NCI-H460 (cell line): ENCODE measurements around the gene ZDHHC14. TPM values are rescaled to one million over a fixed set of nuclear protein-coding genes. Genes with fewer than 3 reads are reported as not detected.

Experiments
- DNase-seq: peaks from one replicate; pipeline ENCODE4 v3.0.0-alpha.2; 2016; ENCODE audit warnings: low read depth; ENCODE audit errors: extremely low read depth
- total RNA-seq: library from RNA; depleted of rRNA; stranded (reverse); fragments of >200 nt; shearing (Covaris generic); gene quantifications from 2 replicates; pipeline ENCODE4 v1.2.3, GENCODE V29; 2014

ZDHHC14 gene
- total RNA-seq, 1 experiment from 2014 or later: 2.4 TPM

- DNase-seq: no peak
Measured at GRCh38 chr6:157542414-157543160, 161.6 kb downstream of the ZDHHC14 start.

DNA sequence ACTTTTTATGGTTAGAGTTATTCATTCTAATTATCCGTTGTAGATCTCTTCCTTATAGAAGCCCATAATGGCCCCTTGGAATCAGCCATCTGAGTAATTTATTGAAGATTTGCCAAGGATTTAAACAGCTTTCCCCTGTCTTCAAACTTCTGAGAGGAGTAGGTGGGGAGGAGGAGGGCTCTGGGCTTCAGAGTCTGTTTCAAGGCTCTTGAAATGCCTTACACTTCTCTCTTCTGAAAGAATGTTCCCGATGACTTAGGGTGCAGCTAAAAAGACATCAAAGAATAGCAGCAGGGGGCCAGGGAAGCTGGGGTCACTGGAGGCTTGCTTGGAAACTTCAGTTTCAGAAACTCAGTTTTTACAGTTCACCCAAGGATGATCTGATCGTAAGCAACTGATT, 165.3 kb downstream of the ZDHHC14 start:
- DNase-seq: no peak

DNA sequence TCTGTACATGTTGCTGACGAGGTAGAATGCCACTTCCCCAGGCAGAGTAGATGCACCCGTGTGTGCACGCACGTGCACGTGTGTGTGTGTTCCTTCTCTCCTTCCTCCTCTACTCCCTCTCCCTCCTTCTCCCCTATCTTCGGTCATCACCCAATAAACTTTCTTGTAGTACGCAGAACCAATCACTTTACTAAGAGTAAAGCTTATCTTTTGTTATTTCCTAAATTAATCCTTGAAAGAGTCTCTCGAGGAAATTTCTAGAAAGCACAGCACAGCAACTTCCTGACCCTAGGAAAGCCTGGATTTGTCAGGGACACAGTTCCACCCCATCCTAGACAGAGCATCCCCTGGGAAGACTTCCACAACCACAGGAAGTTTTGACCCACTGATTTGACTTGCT, 166.1 kb downstream of the ZDHHC14 start:
- DNase-seq: no peak

DNA sequence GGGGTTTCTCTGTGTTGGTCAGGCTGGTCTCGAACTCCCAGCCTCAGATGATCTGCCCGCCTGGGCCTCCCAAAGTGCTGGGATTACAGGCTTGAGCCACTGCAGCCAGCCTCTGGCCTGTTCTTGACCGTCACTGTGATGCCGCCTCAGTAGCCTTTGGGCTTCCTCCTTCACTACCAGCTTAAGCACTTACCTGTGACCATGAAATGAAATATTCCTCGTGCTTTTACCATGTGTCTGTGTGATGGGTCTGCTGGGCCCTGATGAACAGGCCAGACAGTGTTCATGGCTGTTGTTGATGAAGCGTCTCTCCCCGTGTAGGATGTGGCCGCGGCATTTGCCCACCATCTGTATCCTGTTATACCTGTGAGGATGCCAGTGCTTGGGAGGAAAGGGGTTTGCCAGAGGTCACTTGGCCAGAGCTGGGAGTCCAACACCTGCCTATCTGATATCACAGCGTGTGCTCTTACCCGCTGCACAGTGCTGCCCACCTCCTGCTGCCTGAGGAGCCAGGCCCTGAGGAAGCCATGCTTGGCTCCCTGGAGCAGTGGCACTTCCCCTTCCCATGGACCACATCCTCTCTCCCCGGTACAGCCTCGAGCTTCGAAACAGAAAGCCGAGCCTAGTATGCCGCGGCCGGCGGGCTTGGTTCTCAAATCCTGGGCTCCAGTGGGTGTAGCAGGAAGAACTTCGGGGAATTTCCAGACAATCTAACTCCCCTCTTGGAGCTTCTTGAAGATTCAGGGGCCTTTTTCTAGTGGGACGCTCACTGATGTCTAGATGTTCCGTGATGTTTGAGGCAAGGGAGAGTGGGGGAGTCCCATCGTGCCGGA, 167.9 kb downstream of the ZDHHC14 start:
- DNase-seq: no peak

- no peak for DNase-seq
Measured at GRCh38 chr6:157549468-157549745, 168.4 kb downstream of the ZDHHC14 start.

DNA sequence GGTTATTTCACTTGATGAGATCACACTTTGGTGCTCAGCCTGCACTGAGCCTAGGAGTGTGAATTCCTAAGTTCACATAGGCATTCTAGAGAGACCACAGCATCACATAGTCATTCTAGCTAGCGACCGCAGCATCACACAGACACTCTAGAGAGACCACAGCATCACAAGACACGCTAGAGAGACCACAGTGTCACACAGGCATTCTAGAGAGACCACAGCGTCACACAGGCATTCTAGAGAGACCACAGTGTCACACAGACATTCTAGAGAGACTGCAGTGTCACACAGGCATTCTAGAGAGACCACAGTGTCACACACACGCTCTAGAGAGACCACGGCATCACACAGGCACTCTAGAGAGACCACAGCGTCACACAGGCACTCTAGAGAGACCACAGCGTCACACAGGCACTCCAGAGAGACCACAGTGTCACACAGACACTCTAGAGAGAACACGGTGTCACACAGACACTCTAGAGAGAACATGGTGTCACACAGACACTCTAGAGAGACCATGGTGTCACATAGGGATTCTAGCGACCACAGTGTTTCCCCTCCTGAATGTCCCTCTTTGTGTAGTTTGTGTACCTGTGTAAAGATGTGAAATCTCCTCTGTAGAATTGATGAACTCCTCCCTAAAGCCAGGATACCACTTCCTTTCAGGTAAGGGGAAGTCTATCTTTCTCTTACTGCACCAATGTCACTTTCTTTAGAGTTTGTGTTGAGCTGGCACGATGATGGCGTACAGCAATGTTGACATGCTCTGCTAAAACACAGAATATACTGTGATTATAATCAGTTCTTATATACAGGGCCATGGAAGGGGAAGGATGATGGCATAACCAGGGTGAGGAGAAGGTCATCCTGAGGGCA, 169.4 kb downstream of the ZDHHC14 start:
- DNase-seq: no peak

- no peak for DNase-seq
Measured at GRCh38 chr6:157551041-157551832, 170.2 kb downstream of the ZDHHC14 start.

DNA sequence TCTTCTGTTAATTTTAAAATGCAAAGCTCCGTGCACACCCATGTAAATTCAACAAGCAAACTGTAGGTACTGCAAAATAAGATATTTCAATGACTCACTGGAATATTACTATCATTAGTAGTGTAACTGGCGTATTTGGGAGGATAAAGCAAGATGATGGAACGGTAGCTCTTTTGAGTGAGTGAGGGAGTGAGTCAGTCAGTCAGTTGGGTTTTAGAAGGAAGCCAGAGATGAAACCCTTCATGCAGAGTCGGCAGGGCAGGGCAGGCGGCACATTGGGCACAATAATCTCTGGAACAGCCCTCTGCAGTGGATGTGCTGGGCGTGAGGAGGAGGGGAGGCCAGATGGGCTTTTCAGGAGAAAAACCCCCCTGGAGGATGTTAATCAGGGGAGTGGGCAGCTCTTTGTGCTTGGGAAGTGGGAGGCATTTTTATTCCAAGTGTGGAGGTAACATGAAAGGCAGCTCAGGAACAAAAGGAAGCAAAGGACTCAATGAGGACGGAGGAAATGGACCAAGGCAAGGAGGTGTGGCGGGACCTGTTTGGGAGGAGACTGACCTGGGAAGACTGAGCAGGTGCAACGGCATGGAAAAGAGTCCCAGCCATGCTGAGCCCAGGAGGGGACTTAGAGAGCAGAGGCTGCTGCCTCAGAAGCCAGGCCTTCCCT, 171.2 kb downstream of the ZDHHC14 start:
- DNase-seq: no peak

DNA sequence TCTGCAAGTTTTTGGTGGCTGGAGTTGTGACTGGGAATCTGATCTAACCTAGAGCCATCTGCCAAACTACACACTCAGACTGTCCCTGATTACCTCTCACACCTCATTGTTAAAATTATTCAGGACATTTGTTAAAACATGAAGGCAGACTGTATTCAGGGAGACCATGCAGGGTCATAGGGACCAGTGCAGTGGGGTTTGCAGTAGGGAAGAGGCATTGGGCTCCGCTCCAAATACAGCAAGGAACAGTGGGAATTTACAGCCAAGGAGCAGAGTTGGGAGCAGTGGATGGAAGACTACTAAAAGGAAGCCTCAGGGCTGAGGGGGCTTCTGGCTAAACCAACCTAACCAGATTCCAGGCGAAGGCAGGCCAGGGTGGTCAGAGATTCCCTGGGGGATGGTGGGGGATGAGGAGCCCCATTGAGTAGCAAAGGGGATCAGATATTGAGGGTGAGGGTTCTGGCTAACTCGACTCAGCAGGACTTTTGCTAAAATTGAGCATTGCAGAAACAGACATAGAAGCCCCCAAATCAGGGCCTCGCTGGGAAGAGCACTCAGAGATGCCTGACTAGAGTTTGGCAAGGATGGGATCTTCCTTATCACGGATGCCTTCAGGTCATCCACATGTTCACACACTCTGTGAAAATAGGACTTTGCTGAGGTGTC, 172.0 kb downstream of the ZDHHC14 start:
- DNase-seq: no peak

DNA sequence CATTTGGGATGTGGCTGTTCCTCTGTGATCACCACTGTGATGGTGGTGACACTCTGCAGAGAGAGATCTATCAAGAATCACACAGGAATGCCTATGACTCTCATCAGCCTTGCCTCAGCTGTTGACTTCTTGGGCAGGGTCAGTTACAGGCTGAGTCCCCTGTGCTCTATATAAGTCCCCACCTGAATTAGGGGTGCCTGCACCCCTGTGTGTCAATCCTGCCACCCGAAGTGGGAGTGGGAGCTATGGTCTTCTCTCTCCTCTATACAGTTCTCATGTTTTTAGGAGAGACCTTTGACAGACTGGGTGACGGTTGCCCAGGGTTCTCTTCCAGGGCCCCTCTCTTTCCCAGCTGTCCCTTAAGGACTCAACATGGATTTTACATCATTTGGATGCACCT, 173.8 kb downstream of the ZDHHC14 start:
- no peak for DNase-seq

GRCh38 chr6:157555455-157556143, 174.6 kb downstream of the ZDHHC14 start:
- DNase-seq: no peak

GRCh38 chr6:157556144-157556645, 175.2 kb downstream of the ZDHHC14 start:
- DNase-seq: no peak

DNA sequence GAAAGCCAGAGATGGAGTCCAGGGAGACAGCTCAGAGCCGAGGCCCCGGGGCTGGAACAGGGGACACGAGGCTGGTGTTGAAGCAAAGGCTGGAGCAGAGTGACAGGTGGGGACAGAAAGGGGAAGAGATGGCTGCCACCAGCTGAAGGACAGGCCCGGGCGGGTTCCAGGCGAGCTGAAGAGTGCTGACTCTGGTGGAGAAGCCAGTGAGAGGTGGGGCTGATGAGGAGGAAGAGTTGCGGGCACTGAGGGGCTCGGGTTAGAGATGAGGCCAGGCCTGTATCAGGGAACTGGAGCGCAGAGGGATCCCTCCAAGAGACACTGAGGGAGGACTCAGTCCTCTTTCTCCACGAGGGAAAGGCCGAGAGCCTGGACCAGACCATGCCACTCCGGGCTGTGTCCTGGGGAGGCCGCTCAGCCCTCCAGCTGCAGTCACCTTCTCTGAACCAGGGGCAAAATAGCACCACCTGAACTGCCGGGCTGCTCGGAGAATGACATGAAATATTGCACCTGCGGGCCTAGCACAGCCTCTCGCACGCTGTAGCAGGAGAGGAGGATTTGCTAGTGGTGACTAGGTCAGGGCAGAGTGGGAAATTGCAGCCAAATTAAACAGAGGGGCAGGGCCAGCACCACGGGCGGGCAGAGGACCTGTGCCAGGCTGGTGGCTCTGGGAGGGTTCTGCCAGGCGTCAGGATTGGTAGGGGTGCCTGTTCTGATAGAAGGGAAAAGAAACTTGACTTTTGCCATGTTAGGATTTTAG, 175.9 kb downstream of the ZDHHC14 start:
- no peak for DNase-seq

GRCh38 chr6:157557559-157557958, 176.6 kb downstream of the ZDHHC14 start:
- no peak for DNase-seq

- DNase-seq: no peak
Measured at GRCh38 chr6:157558049-157558448, 177.1 kb downstream of the ZDHHC14 start.

DNA sequence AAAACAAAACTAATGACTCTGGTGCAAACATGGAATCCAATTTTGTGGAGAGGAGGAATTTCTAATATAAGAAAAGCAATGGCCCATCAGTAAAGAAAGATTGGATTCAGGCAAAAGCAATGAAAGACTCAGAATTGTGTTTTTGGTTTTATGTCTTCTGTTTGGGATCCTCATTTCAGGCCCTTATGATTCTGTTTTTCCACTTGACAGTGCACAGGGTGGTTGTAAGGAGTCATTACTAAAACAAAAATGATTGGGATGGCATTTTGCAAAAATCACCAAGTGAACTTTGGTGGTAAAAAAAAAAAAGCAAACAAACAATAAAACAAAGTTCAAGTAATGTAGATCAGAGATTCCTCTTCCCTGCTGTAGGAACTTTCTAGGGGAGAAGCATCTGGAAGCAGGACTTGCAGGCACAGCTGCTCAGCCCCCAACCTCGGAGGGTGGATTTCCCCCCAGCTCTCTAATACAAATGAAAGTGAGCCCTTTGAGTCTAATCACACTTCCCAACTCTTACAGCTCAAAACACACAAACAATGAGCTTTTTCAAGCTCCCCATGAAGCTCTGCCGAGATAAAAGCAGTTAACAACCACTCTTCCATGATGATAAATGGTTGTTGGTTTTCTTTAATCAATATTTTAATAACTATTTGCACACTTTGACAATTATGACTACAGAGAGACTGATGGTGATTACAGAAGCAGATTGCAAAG, 177.7 kb downstream of the ZDHHC14 start:
- DNase-seq: no peak

GRCh38 chr6:157559201-157559756, 178.3 kb downstream of the ZDHHC14 start:
- DNase-seq: no peak
